Calu3 (cell line): ENCODE results near the gene NSRP1. TPM values are rescaled to one million over a fixed set of nuclear protein-coding genes. Genes with fewer than 3 reads are reported as not detected.

ENCODE experiments used
- BruUV-seq: library from RNA; stranded (reverse); fragments of 400-500 nt; replicated peaks from 2 replicates; lab custom pipeline; 2021; lab: Mats Ljungman, UMichigan
- CTCF ChIA-PET: fragments of 300-600 bp; sonication (Branson Sonifier 250); formaldehyde crosslinking; loops from one replicate; lab custom pipeline; 2022; ENCODE audit warnings: antibody characterized with exemption; lab: Charles Lee
- DNase-seq: peaks from one replicate; pipeline ENCODE4 v3.0.0; 2022
- H3K27ac Mint-ChIP-seq: one replicate; pipeline ENCODE4 v1.8.0; 2022; ENCODE audit warnings: mixed read lengths; ENCODE audit not compliant: unreplicated experiment
- H3K27me3 Mint-ChIP-seq: one replicate; pipeline ENCODE4 v1.8.0; 2022; ENCODE audit warnings: mixed read lengths; ENCODE audit not compliant: unreplicated experiment
- H3K36me3 Mint-ChIP-seq: one replicate; pipeline ENCODE4 v1.8.0; 2022; ENCODE audit warnings: mild to moderate bottlenecking, moderate library complexity, mixed read lengths; ENCODE audit not compliant: insufficient read depth, unreplicated experiment
- H3K4me1 Mint-ChIP-seq: one replicate; pipeline ENCODE4 v1.8.0; 2022; ENCODE audit warnings: mild to moderate bottlenecking, low read depth, mixed read lengths; ENCODE audit not compliant: unreplicated experiment
- H3K4me3 Mint-ChIP-seq: one replicate; pipeline ENCODE4 v1.8.0; 2022; ENCODE audit warnings: mild to moderate bottlenecking, low read depth, moderate library complexity, mixed read lengths; ENCODE audit not compliant: unreplicated experiment
- H3K9me3 Mint-ChIP-seq: one replicate; pipeline ENCODE4 v1.8.0; 2022; ENCODE audit warnings: low read depth, mixed read lengths; ENCODE audit not compliant: unreplicated experiment
- CTCF ChIP-seq: fragments of 200-600 bp; IDR thresholded peaks from one replicate; pipeline ENCODE4 v1.8.0; 2022; ENCODE audit warnings: antibody characterized with exemption; ENCODE audit not compliant: unreplicated experiment
- intact Hi-C: fragments of 100-400 bp; cut with micrococcal nuclease; formaldehyde crosslinking; loops from one replicate; pipeline ENCODE4 v1.10.0; 2022; ENCODE audit not compliant: unreplicated experiment
- total RNA-seq: library from RNA; stranded (reverse); gene quantifications from 2 replicates; pipeline ENCODE4 v1.2.3, GENCODE V29; 2022

Gene NSRP1
- total RNA-seq, 1 experiment from 2014 or later, result 27.5 TPM

DNA sequence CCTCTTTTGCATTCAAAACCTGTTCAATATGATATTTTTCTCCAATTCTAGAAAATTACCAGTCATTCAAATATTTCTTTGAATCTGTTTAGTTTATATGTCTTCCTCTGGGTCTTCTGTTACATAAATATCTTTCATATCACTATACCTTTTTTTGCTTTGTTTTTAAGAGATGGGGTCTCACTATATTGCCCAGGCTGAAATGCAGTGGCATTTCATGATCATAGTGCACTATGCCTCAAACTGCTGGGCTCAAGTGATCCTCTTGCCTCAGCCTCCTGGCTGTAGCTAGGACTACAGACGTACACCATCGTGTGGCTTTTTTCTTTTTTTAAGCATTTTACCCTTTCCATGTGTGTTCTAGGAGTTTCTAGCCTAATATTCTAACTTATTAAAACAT, 38.8 kb downstream of the NSRP1 start:
- no peak overlapping the region for H3K27ac Mint-ChIP-seq
- CTCF ChIA-PET, result no interaction called here
- no peaks in the 10 kb centered on the region for H3K36me3 Mint-ChIP-seq
- intact Hi-C loops, result no loop called here
- H3K27me3 Mint-ChIP-seq, result no peaks in the 10 kb centered on the region
- no peak for TF ChIP-seq CTCF
- peaks cover 12% of the 10 kb centered on the region for H3K9me3 Mint-ChIP-seq
- BruUV-seq, result no TSS peak
- DNase-seq, result no peak
- H3K4me3 Mint-ChIP-seq, result no peak overlapping the region
- no peaks in the 10 kb centered on the region for H3K4me1 Mint-ChIP-seq

- no peaks in the 10 kb centered on the region for H3K4me1 Mint-ChIP-seq
- no peaks in the 10 kb centered on the region for H3K36me3 Mint-ChIP-seq
- CTCF ChIA-PET, result interaction anchor here (0.7 kb wide), 1 partner anchor 359 kb away, joined by 5 read pairs; no protein-coding TSS in a partner anchor
- no peak for TF ChIP-seq CTCF
- no peak overlapping the region for H3K27ac Mint-ChIP-seq
- BruUV-seq, result no TSS peak
- no peak overlapping the region for H3K4me3 Mint-ChIP-seq
- intact Hi-C loops, result no loop called here
- DNase-seq, result no peak
- no peaks in the 10 kb centered on the region for H3K27me3 Mint-ChIP-seq
- H3K9me3 Mint-ChIP-seq, result peaks cover 12% of the 10 kb centered on the region
Observed at GRCh38 chr17:30158896-30159625, 42.4 kb downstream of the NSRP1 start.

GRCh38 chr17:30160419-30161172, 44.0 kb downstream of the NSRP1 start:
- no TSS peak for BruUV-seq
- H3K27ac Mint-ChIP-seq, result no peak overlapping the region
- TF ChIP-seq CTCF, result no peak
- no peak overlapping the region for H3K4me3 Mint-ChIP-seq
- H3K9me3 Mint-ChIP-seq, result peaks cover 12% of the 10 kb centered on the region
- intact Hi-C loops, result no loop called here
- H3K36me3 Mint-ChIP-seq, result no peaks in the 10 kb centered on the region
- no peak for DNase-seq
- CTCF ChIA-PET, result no interaction called here
- no peaks in the 10 kb centered on the region for H3K27me3 Mint-ChIP-seq
- no peaks in the 10 kb centered on the region for H3K4me1 Mint-ChIP-seq

- no TSS peak for BruUV-seq
- no peak overlapping the region for H3K27ac Mint-ChIP-seq
- CTCF ChIA-PET, result no interaction called here
- DNase-seq, result no peak
- TF ChIP-seq CTCF, result no peak
- no peaks in the 10 kb centered on the region for H3K27me3 Mint-ChIP-seq
- no peaks in the 10 kb centered on the region for H3K36me3 Mint-ChIP-seq
- no peak overlapping the region for H3K4me3 Mint-ChIP-seq
- H3K9me3 Mint-ChIP-seq, result peaks cover 12% of the 10 kb centered on the region
- intact Hi-C loops, result no loop called here
- H3K4me1 Mint-ChIP-seq, result no peaks in the 10 kb centered on the region
Observed at GRCh38 chr17:30161601-30162000, 45.0 kb downstream of the NSRP1 start.
